HuH-7 (cell line): Measurements from ENCODE around the gene ZFPM1.
"Not testable (repeated sequence)": the region's sequence is repeated elsewhere in the genome, so short reads cannot be mapped to it uniquely, and the experiment has no call there.

Experiments used
- DNase-seq: peaks from one replicate; pipeline ENCODE4 v3.0.0; 2011; ENCODE audit warnings: low spot score

ZFPM1 gene

GRCh38 chr16:88478889-88479792 is 26.1 kb downstream of the ZFPM1 start:
- DNase-seq: no peak

- no peak for DNase-seq
Observed at GRCh38 chr16:88479793-88480760, 27.0 kb downstream of the ZFPM1 start.

- DNase-seq: no peak
Observed at GRCh38 chr16:88480829-88481228, 27.7 kb downstream of the ZFPM1 start.

GRCh38 chr16:88481851-88482250 is 28.8 kb downstream of the ZFPM1 start:
- DNase-seq: no peak

GRCh38 chr16:88482630-88483391 is 29.7 kb downstream of the ZFPM1 start:
- no peak for DNase-seq

- DNase-seq: no peak
Observed at GRCh38 chr16:88483392-88483641, 30.2 kb downstream of the ZFPM1 start.

GRCh38 chr16:88484505-88485365 is 31.7 kb downstream of the ZFPM1 start:
- DNase-seq: no peak

GRCh38 chr16:88485366-88485741 is 32.3 kb downstream of the ZFPM1 start:
- DNase-seq: not testable (repeated sequence)

- no peak for DNase-seq
Observed at GRCh38 chr16:88486398-88487123, 33.5 kb downstream of the ZFPM1 start.

GRCh38 chr16:88487124-88487432 is 34.0 kb downstream of the ZFPM1 start:
- no peak for DNase-seq

GRCh38 chr16:88487920-88488851 is 35.1 kb downstream of the ZFPM1 start:
- DNase-seq: peak; percentile 99

GRCh38 chr16:88489163-88489741 is 36.2 kb downstream of the ZFPM1 start:
- no peak for DNase-seq

- DNase-seq: no peak
Observed at GRCh38 chr16:88491001-88491559, 38.0 kb downstream of the ZFPM1 start.

- no peak for DNase-seq
Observed at GRCh38 chr16:88491560-88492310, 38.7 kb downstream of the ZFPM1 start.

GRCh38 chr16:88493879-88494278 is 40.8 kb downstream of the ZFPM1 start:
- no peak for DNase-seq

- DNase-seq: no peak
Observed at GRCh38 chr16:88494335-88495154, 41.5 kb downstream of the ZFPM1 start.

GRCh38 chr16:88495268-88495772 is 42.2 kb downstream of the ZFPM1 start:
- DNase-seq: no peak
